GM12878 (cell line): ENCODE data around the gene MMAA. TPM values are rescaled to one million over a fixed set of nuclear protein-coding genes. Genes with fewer than 3 reads are reported as not detected.

Source experiments
- ATAC-seq: fragments of 200-7000 bp; cut with Tn5 transposase; 3 replicates; pipeline ENCODE4 v1.9.1; 2020; ENCODE audit warnings: mild to moderate bottlenecking, moderate library complexity
- BruUV-seq: library from RNA; stranded (reverse); fragments of 400-500 nt; replicated peaks from 2 replicates; lab custom pipeline; 2021; lab: Mats Ljungman, UMichigan
- CTCF ChIA-PET: fragments of 300-600 bp; sonication (Branson Sonifier 250); formaldehyde crosslinking; extraction: SDS; loops from one replicate; lab custom pipeline; 2021; ENCODE audit warnings: inconsistent platforms; lab: Yijun Ruan, JAX
- POLR2A ChIA-PET: fragments of 350-600 bp; formaldehyde crosslinking; extraction: SDS; loops from one replicate; lab custom pipeline; 2021; ENCODE audit warnings: inconsistent platforms; lab: Charles Lee
- RAD21 ChIA-PET: fragments of 300-600 bp; sonication (Branson Sonifier 250); formaldehyde crosslinking; loops from one replicate; lab custom pipeline; 2023; ENCODE audit warnings: antibody characterized with exemption; ENCODE audit not compliant: unreplicated experiment; lab: Charles Lee
- SMC1A ChIA-PET: fragments of 300-600 bp; sonication (Branson Sonifier 250); formaldehyde crosslinking; loops from one replicate; lab custom pipeline; 2023; ENCODE audit not compliant: unreplicated experiment, uncharacterized antibody; lab: Charles Lee
- DNase-seq: peaks from one replicate; pipeline ENCODE4 v3.0.0-alpha.2; 2011; ENCODE audit warnings: low read depth, low spot score
- FAIRE-seq: peaks from 3 replicates; lab custom pipeline; 2011; peaks lifted over from hg19 to GRCh38; lab: Jason Lieb, UNC
- H2AFZ ChIP-seq: 2 replicates; pipeline ENCODE4 v1.6.0; 2011; ENCODE audit warnings: low read depth, low read length, control low read depth; ENCODE audit not compliant: control insufficient read depth
- H3K27ac ChIP-seq: 2 replicates; pipeline ENCODE4 v1.5.1; 2011; ENCODE audit warnings: control low read depth; ENCODE audit not compliant: control insufficient read depth, insufficient read depth
- H3K27me3 ChIP-seq, 2 experiments: replicated peaks in 1 of 2; 2 replicates each; pipeline versions ENCODE4 v1.6.0 to v1.6.1; 2011; ENCODE audit warnings: low read length in 1 of 2; ENCODE audit not compliant: control insufficient read depth in 2 of 2, insufficient read depth in 2 of 2
- H3K36me3 ChIP-seq, 2 experiments: 2 replicates each; pipeline ENCODE4 v1.5.1; 2011; ENCODE audit warnings: low read length in 1 of 2; ENCODE audit not compliant: control insufficient read depth in 2 of 2, insufficient read depth in 2 of 2
- H3K4me1 ChIP-seq: 2 replicates; pipeline ENCODE4 v1.6.1; 2011; ENCODE audit warnings: mild to moderate bottlenecking, low read length, moderate library complexity, mixed read lengths; ENCODE audit not compliant: control insufficient read depth, insufficient read depth
- H3K4me2 ChIP-seq: 2 replicates; pipeline ENCODE4 v1.6.0; 2011; ENCODE audit warnings: control low read depth; ENCODE audit not compliant: control insufficient read depth, insufficient read depth
- H3K4me3 ChIP-seq: fragments of 200-600 bp; sonication (generic); 2 replicates; pipeline ENCODE4 v1.5.1; 2016
- H3K79me2 ChIP-seq: 2 replicates; pipeline ENCODE4 v1.6.0; 2011; ENCODE audit warnings: low read length; ENCODE audit not compliant: control insufficient read depth, insufficient read depth
- H3K9ac ChIP-seq: 2 replicates; pipeline ENCODE4 v1.8.0; 2011; ENCODE audit warnings: low read length, control low read depth, mixed read lengths; ENCODE audit not compliant: control insufficient read depth, insufficient read depth
- H3K9me3 ChIP-seq: replicated peaks from 3 replicates; pipeline ENCODE4 v1.5.1; 2011; ENCODE audit warnings: mild to moderate bottlenecking, low read length; ENCODE audit not compliant: control insufficient read depth, insufficient read depth
- H4K20me1 ChIP-seq: 2 replicates; pipeline ENCODE4 v1.6.0; 2011; ENCODE audit not compliant: control insufficient read depth, insufficient read depth
- ATF3 ChIP-seq: IDR thresholded peaks from 2 replicates; pipeline ENCODE4 v1.6.1; 2011; ENCODE audit warnings: low read depth, mild to moderate bottlenecking, low read length, moderate library complexity, borderline replicate concordance; ENCODE audit errors: extremely low read depth
- ATF7 ChIP-seq: fragments of 450-650 bp; IDR thresholded peaks from 2 replicates; pipeline ENCODE4 v1.6.1; 2016; ENCODE audit warnings: low read depth, mild to moderate bottlenecking
- BACH1 ChIP-seq: fragments of 450-650 bp; IDR thresholded peaks from 2 replicates; pipeline ENCODE4 v1.6.1; 2017; ENCODE audit warnings: mild to moderate bottlenecking, borderline replicate concordance
- CBX3 ChIP-seq: fragments of 200-600 bp; sonication (generic); IDR thresholded peaks from 2 replicates; pipeline ENCODE4 v1.6.1; 2016; ENCODE audit warnings: low read depth, borderline replicate concordance
- CEBPB ChIP-seq, 2 experiments: fragments of 150-350 bp in 1 of 2; IDR thresholded peaks; 2 replicates each; pipeline ENCODE4 v1.6.1; 2012 to 2014; ENCODE audit warnings: low read depth in 2 of 2, low read length in 2 of 2, borderline replicate concordance in 1 of 2, inconsistent platforms in 1 of 2
- CREB1 ChIP-seq: IDR thresholded peaks from 2 replicates; pipeline ENCODE4 v1.6.1; 2012; ENCODE audit warnings: low read depth, mild to moderate bottlenecking, inconsistent platforms
- CREM ChIP-seq: IDR thresholded peaks from 2 replicates; pipeline ENCODE4 v1.6.1; 2014; ENCODE audit warnings: antibody characterized with exemption, low read depth
- FOXM1 ChIP-seq: IDR thresholded peaks from 2 replicates; pipeline ENCODE4 v1.6.1; 2012; ENCODE audit warnings: low read depth, mild to moderate bottlenecking, inconsistent platforms, low read length, moderate library complexity
- HCFC1 ChIP-seq: fragments of 150-350 bp; IDR thresholded peaks from 2 replicates; pipeline ENCODE4 v1.6.1; 2014; ENCODE audit warnings: low read length
- NFXL1 ChIP-seq: fragments of 450-650 bp; IDR thresholded peaks from 2 replicates; pipeline ENCODE4 v1.6.1; 2017; ENCODE audit warnings: antibody characterized with exemption, mild to moderate bottlenecking, borderline replicate concordance
- NFYA ChIP-seq: IDR thresholded peaks from 2 replicates; pipeline ENCODE4 v1.6.1; 2011; ENCODE audit warnings: low read depth, mild to moderate bottlenecking, low read length, improper control_type of control experiment, borderline replicate concordance
- NKRF ChIP-seq: fragments of 450-650 bp; conservative IDR thresholded peaks from 2 replicates; pipeline ENCODE4 v1.6.1; 2017; ENCODE audit warnings: mild to moderate bottlenecking, moderate library complexity
- PAX8 ChIP-seq: fragments of 450-650 bp; IDR thresholded peaks from 2 replicates; pipeline ENCODE4 v1.6.1; 2017; ENCODE audit warnings: mild to moderate bottlenecking, moderate library complexity
- SMC3 ChIP-seq: IDR thresholded peaks from 2 replicates; pipeline ENCODE4 v1.6.1; 2011; ENCODE audit warnings: low read length, improper control_type of control experiment, borderline replicate concordance
- TAF1 ChIP-seq: IDR thresholded peaks from 2 replicates; pipeline ENCODE4 v1.6.1; 2011; ENCODE audit warnings: mild to moderate bottlenecking, low read depth, low read length, borderline replicate concordance
- USF1 ChIP-seq: IDR thresholded peaks from 2 replicates; pipeline ENCODE4 v1.6.1; 2011; ENCODE audit warnings: borderline replicate concordance, low read depth, mild to moderate bottlenecking, moderate library complexity, mixed read lengths, low read length; ENCODE audit not compliant: insufficient read depth; ENCODE audit errors: extremely low read length
- WRNIP1 ChIP-seq: IDR thresholded peaks from 2 replicates; pipeline ENCODE4 v1.6.1; 2011; ENCODE audit warnings: low read depth, low read length, improper control_type of control experiment, borderline replicate concordance
- ZZZ3 ChIP-seq: IDR thresholded peaks from 2 replicates; pipeline ENCODE4 v1.6.1; 2011; ENCODE audit warnings: low read depth; ENCODE audit not compliant: control insufficient read depth, insufficient read length
- WGBS: methylation state at CpG from one replicate; pipeline ENCODE4 v1.1.6; 2016; ENCODE audit warnings: low lambda C conversion rate; ENCODE audit not compliant: insufficient replicate concordance, insufficient coverage; ENCODE audit errors: missing lambda C conversion rate; 5-methylcytosine and 5-hydroxymethylcytosine counted together
- in situ Hi-C: fragments of 300-500 bp; cut with MboI; formaldehyde crosslinking; loops from 9 replicates; pipeline ENCODE4 v1.14.3; 2018; ENCODE audit warnings: mixed read lengths
- intact Hi-C: fragments of 100-400 bp; cut with micrococcal nuclease; formaldehyde crosslinking; loops from one replicate; pipeline ENCODE4 v1.14.2; 2022; ENCODE audit not compliant: unreplicated experiment
- polyA plus RNA-seq, 11 experiments: library from polyadenylated mRNA; depleted of rRNA in 4 of 11; unstranded in 6 of 11; stranded (reverse) in 5 of 11; fragments of >200 nt; fragmentation: Nextera tagmentation in 4 of 11; fragmentation: Illumina TruSeq in 1 of 11; extraction: Ambion mirVana in 4 of 11; extraction: Trizol in 1 of 11; gene quantifications; 1 replicate in 1 of 11; 2 replicates in 10 of 11; pipeline versions ENCODE4 v1.2.1 to v1.2.3, GENCODE V29; 2011 to 2016; ENCODE audit warnings: inconsistent platforms in 2 of 11, missing spikeins in 2 of 11, low read depth in 1 of 11
- total RNA-seq, 4 experiments: library from RNA; depleted of rRNA in 3 of 4; stranded (reverse); fragments of >200 nt in 3 of 4; fragmentation: Illumina TruSeq in 1 of 4; extraction: Trizol in 1 of 4; gene quantifications; 2 replicates each; pipeline versions ENCODE4 v1.2.1 to v1.2.3, GENCODE V29; 2013 to 2021

Gene MMAA
- total and polyA plus RNA-seq, 10 of the 15 experiments (the other 5 are each of a cell fraction or from before 2014, with no cell fraction given) = 4.5 to 22.6 (median 11.8) TPM

- no peak for TF ChIP-seq CREM
- no peak for TF ChIP-seq CEBPB (IDR thresholded peaks at IDR 0.05; ENCODE audit: borderline replicate concordance in 1 of 2, low read depth in 2 of 2, low read length in 2 of 2)
- no peak for TF ChIP-seq NKRF
- TF ChIP-seq ZZZ3 = no peak
- TF ChIP-seq CBX3 = no peak
- no peak for TF ChIP-seq FOXM1
- TF ChIP-seq NFYA = no peak
- TF ChIP-seq ATF7 = no peak
Observed at GRCh38 chr4:145614233-145614610, 5.0 kb upstream of the MMAA start (continued).

- BruUV-seq = TSS peak; percentile 97
- FAIRE-seq (no peak), DNase-seq (no peak), ATAC-seq (peak; percentile 18)
- peaks cover 9% of the 10 kb centered on the region; the same call in 1 of the 2 replicates for H3K4me1 ChIP-seq
- H2AFZ ChIP-seq = peak overlapping the region; percentile 63
- peak overlapping the region; percentile 88 for H3K4me3 ChIP-seq
- intact Hi-C loops (loop anchor here (2.0 to 5.0 kb wide), 9 partner anchors 114 to 1299 kb away; partner anchors contain the start of genes ABCE1, ANAPC10 and OTUD4), in situ Hi-C loops (loop anchor here (5.0 to 25.0 kb wide), 3 partner anchors 386 to 1431 kb away; no protein-coding TSS in a partner anchor)
- H4K20me1 ChIP-seq = no peaks in the 10 kb centered on the region
- 1% methylated on average over 19 of the region's 19 CpGs for WGBS
- CTCF ChIA-PET = interaction anchor here (0.8 to 4.6 kb wide), 20 partner anchors 8 to 520 kb away, joined by 3 to 86 read pairs (median 9); partner anchors contain the start of genes ABCE1 and ANAPC10
- SMC1A ChIA-PET = interaction anchor here (0.6 to 4.7 kb wide), 18 partner anchors 7 to 1079 kb away, joined by 3 to 35 read pairs (median 5); partner anchors contain the start of gene OTUD4
- H3K9ac ChIP-seq = peak overlapping the region; percentile 98
- POLR2A ChIA-PET = interaction anchor here (1.0 to 2.6 kb wide), 3 partner anchors 25 to 384 kb away, joined by 4 to 6 read pairs (median 6); no protein-coding TSS in a partner anchor
- peaks cover 21% of the 10 kb centered on the region for H3K79me2 ChIP-seq
- H3K36me3 ChIP-seq = no peaks in the 10 kb centered on the region
- peak overlapping the region; percentile 89 for H3K27ac ChIP-seq
- RAD21 ChIA-PET = interaction anchor here (0.7 to 2.8 kb wide), 12 partner anchors 25 to 451 kb away, joined by 3 to 24 read pairs (median 4); no protein-coding TSS in a partner anchor
- peak overlapping the region; percentile 85 for H3K4me2 ChIP-seq
- peaks cover 3% of the 10 kb centered on the region; the same call in 2 of the 3 replicates for H3K9me3 ChIP-seq
- H3K27me3 ChIP-seq = no peaks in the 10 kb centered on the region
- TF ChIP-seq BACH1 (no peak), CREB1 (no peak), HCFC1 (0 out of 2 replicates have a peak, but pooled peaks have one; percentile 28), PAX8 (no peak), USF1 (no peak), NFXL1 (no peak), ATF3 (no peak), SMC3 (no peak), TAF1 (no peak), WRNIP1 (no peak), FOXM1 (peak; percentile 22; the same call in 1 of the 2 replicates)
Observed at GRCh38 chr4:145618210-145618931, 814 bp upstream of the MMAA start.
